HepG2 (cell line): ENCODE data around the gene TAS1R1. TPM values are rescaled to one million over a fixed set of nuclear protein-coding genes. Genes with fewer than 3 reads are reported as not detected.

Experiments
- ELF3 ChIP-seq: IDR thresholded peaks from 2 replicates; pipeline ENCODE4 v1.6.1; 2016; ENCODE audit warnings: missing genetic modification reagents, missing compliant biosample characterization
- GABPA ChIP-seq, 2 experiments: IDR thresholded peaks; 2 replicates each; pipeline ENCODE4 v1.6.1; 2011 to 2016; ENCODE audit warnings: low read depth in 2 of 2, low read length in 1 of 2, missing biosample characterization in 1 of 2, missing genetic modification characterization in 1 of 2
- HOXA3 ChIP-seq: sonication (generic); formaldehyde crosslinking; IDR thresholded peaks from 2 replicates; pipeline ENCODE4 v1.5.0; 2020; ENCODE audit warnings: missing genetic modification reagents
- KDM5A ChIP-seq: fragments of 200-600 bp; sonication (generic); IDR thresholded peaks from 2 replicates; pipeline ENCODE4 v1.7.0; 2018; ENCODE audit warnings: antibody characterized with exemption, mild to moderate bottlenecking, low read length, borderline replicate concordance
- NFKBIZ ChIP-seq: IDR thresholded peaks from 2 replicates; pipeline ENCODE4 v1.6.1; 2018; ENCODE audit warnings: missing genetic modification reagents, missing compliant biosample characterization
- PHF20 ChIP-seq: sonication (generic); formaldehyde crosslinking; IDR thresholded peaks from 2 replicates; pipeline ENCODE4 v1.5.0; 2020; ENCODE audit warnings: mild to moderate bottlenecking, missing genetic modification reagents
- POLR2A ChIP-seq, 2 experiments: IDR thresholded peaks; 2 replicates each; pipeline ENCODE4 v1.6.1; 2011; ENCODE audit warnings: low read depth in 2 of 2, low read length in 2 of 2, mild to moderate bottlenecking in 1 of 2, moderate library complexity in 1 of 2; ENCODE audit not compliant: insufficient read depth in 1 of 2
- SIN3A ChIP-seq: IDR thresholded peaks from 2 replicates; pipeline ENCODE4 v1.6.1; 2011; ENCODE audit warnings: low read depth, mild to moderate bottlenecking, control low read depth, low read length, borderline replicate concordance
- SOX5 ChIP-seq: IDR thresholded peaks from 2 replicates; pipeline ENCODE4 v1.6.1; 2016; ENCODE audit warnings: borderline replicate concordance
- ZBTB1 ChIP-seq: sonication (generic); formaldehyde crosslinking; IDR thresholded peaks from 2 replicates; pipeline ENCODE4 v1.4.0; 2020; ENCODE audit warnings: missing genetic modification reagents, borderline replicate concordance
- ZBTB20 ChIP-seq: sonication (generic); formaldehyde crosslinking; IDR thresholded peaks from 2 replicates; pipeline ENCODE4 v1.8.1; 2023; ENCODE audit warnings: missing genetic modification reagents, low read depth, mild to moderate bottlenecking, borderline replicate concordance
- ZBTB4 ChIP-seq: sonication (generic); formaldehyde crosslinking; IDR thresholded peaks from 2 replicates; pipeline ENCODE4 v1.4.0; 2020; ENCODE audit warnings: missing genetic modification reagents, mild to moderate bottlenecking, borderline replicate concordance
- ZBTB42 ChIP-seq: sonication (generic); formaldehyde crosslinking; IDR thresholded peaks from 2 replicates; pipeline ENCODE4 v1.5.0; 2020; ENCODE audit warnings: mild to moderate bottlenecking, missing genetic modification reagents
- ZHX1 ChIP-seq: sonication (generic); formaldehyde crosslinking; IDR thresholded peaks from 2 replicates; pipeline ENCODE4 v1.8.1; 2022; ENCODE audit warnings: low read depth, mild to moderate bottlenecking, missing genetic modification reagents
- ZNF10 ChIP-seq: sonication (generic); formaldehyde crosslinking; IDR thresholded peaks from 2 replicates; pipeline ENCODE4 v1.4.0; 2020; ENCODE audit warnings: mild to moderate bottlenecking, low read depth, missing genetic modification reagents, borderline replicate concordance
- ZNF670 ChIP-seq: sonication (generic); formaldehyde crosslinking; IDR thresholded peaks from 2 replicates; pipeline ENCODE4 v1.8.0; 2022; ENCODE audit warnings: mild to moderate bottlenecking, missing genetic modification reagents, borderline replicate concordance
- ZNF687 ChIP-seq: sonication (generic); formaldehyde crosslinking; IDR thresholded peaks from 2 replicates; pipeline ENCODE4 v1.5.1; 2020; ENCODE audit warnings: mild to moderate bottlenecking, missing genetic modification reagents, moderate library complexity
- polyA plus RNA-seq, 8 experiments: library from polyadenylated mRNA; depleted of rRNA in 3 of 8; stranded (reverse) in 7 of 8; unstranded in 1 of 8; fragments of >200 nt; fragmentation: Illumina TruSeq in 4 of 8; extraction: Trizol in 4 of 8; gene quantifications; 2 replicates each; pipeline versions ENCODE4 v1.2.1 to v1.2.3, GENCODE V29; 2011 to 2016; ENCODE audit warnings: low read depth in 4 of 8, missing spikeins in 1 of 8, mixed read lengths in 1 of 8; ENCODE audit not compliant: insufficient read depth in 1 of 8
- total RNA-seq, 5 experiments: library from RNA; depleted of rRNA; stranded (reverse); fragments of >200 nt; fragmentation: Illumina TruSeq; extraction: Trizol; gene quantifications; 2 replicates each; pipeline ENCODE4 v1.2.3, GENCODE V29; 2016; ENCODE audit warnings: low read depth in 1 of 5

The TAS1R1 gene
- total and polyA plus RNA-seq, 2 of the 13 experiments (the other 11 are each of a cell fraction or from before 2014, with no cell fraction given) = 1.4 to 1.6 TPM

GRCh38 chr1:6624710-6625583 is 69.8 kb downstream of the TAS1R1 start, which contains the start of gene THAP3 (continued):
- TF ChIP-seq SIN3A = peak; percentile 56; the same call in 1 of the 2 replicates
- peak; percentile 12; the same call in 1 of the 2 replicates for TF ChIP-seq ZHX1 (CRISPR knock-in tag)
- TF ChIP-seq ZBTB4 = no peak
- TF ChIP-seq GABPA (IDR thresholded peaks at IDR 0.05; ENCODE audit: low read depth, low read length) = no peak
- TF ChIP-seq GABPA (CRISPR knock-in tag; IDR thresholded peaks at IDR 0.05; ENCODE audit: low read depth) = no peak; the same call in 1 of the 2 replicates
- TF ChIP-seq POLR2A (IDR thresholded peaks at IDR 0.05; ENCODE audit: insufficient read depth in 1 of 2, low read depth in 2 of 2, low read length in 2 of 2) = peak in 1 of 2 experiments; percentile 57; a peak in 1 of 4 replicates
- TF ChIP-seq NFKBIZ (CRISPR knock-in tag) = no peak
- TF ChIP-seq ZNF10 (CRISPR knock-in tag) = no peak
- TF ChIP-seq ZNF687 = peak; percentile 71
- TF ChIP-seq PHF20 (CRISPR knock-in tag) = peak; percentile 30; the same call in 1 of the 2 replicates
- no peak for TF ChIP-seq ELF3 (CRISPR knock-in tag)
- no peak for TF ChIP-seq ZBTB20
- TF ChIP-seq ZBTB42 (CRISPR knock-in tag) = no peak
- no peak for TF ChIP-seq KDM5A
- peak; percentile 10; the same call in 1 of the 2 replicates for TF ChIP-seq SOX5
- peak; percentile 84 for TF ChIP-seq HOXA3 (CRISPR knock-in tag)
- no peak for TF ChIP-seq ZBTB1 (CRISPR knock-in tag)
- TF ChIP-seq ZNF670 (CRISPR knock-in tag) = peak; percentile 39; the same call in 1 of the 2 replicates
